HCT116 (cell line): ENCODE results near the gene GPALPP1. TPM values are rescaled to one million over a fixed set of nuclear protein-coding genes. Genes with fewer than 3 reads are reported as not detected.

ENCODE experiments used
- ATAC-seq: fragments of 200-7000 bp; cut with Tn5 transposase; 2 replicates; pipeline ENCODE4 v1.9.1; 2020; ENCODE audit warnings: mild to moderate bottlenecking, moderate library complexity
- BruUV-seq: library from RNA; stranded (reverse); fragments of 400-500 nt; replicated peaks from 2 replicates; lab custom pipeline; 2021; lab: Mats Ljungman, UMichigan
- CTCF ChIA-PET: fragments of 300-600 bp; sonication (Branson Sonifier 250); formaldehyde crosslinking; loops from one replicate; lab custom pipeline; 2021; ENCODE audit warnings: antibody characterized with exemption; lab: Charles Lee
- POLR2A ChIA-PET: fragments of 300-600, 350-600 bp; sonication (Branson Sonifier 250); formaldehyde crosslinking; loops from one replicate; lab custom pipeline; 2021; ENCODE audit warnings: antibody characterized with exemption; lab: Charles Lee
- RAD21 ChIA-PET, 2 experiments: fragments of 300-600 bp; sonication (Branson Sonifier 250); formaldehyde crosslinking; loops; one replicate each; lab custom pipeline; 2023; ENCODE audit warnings: low total read pairs in 2 of 2; ENCODE audit not compliant: uncharacterized antibody in 2 of 2, unreplicated experiment in 2 of 2, low non-redundant PET in 1 of 2; lab: Charles Lee
- DNase-seq: peaks from one replicate; pipeline ENCODE4 v3.0.0-alpha.2; 2010; ENCODE audit warnings: low read depth, low spot score
- H2AFZ ChIP-seq: fragments of 200-600 bp; shearing (Covaris generic), sonication (generic); 2 replicates; pipeline ENCODE4 v1.6.1; 2017; ENCODE audit warnings: low read depth, mixed run types, mixed read lengths, antibody characterized with exemption, low read length; ENCODE audit not compliant: poor library complexity, severe bottlenecking
- H3K27ac ChIP-seq: 2 replicates; pipeline ENCODE4 v1.5.1; 2012; ENCODE audit warnings: low read depth, low read length
- H3K27me3 ChIP-seq: fragments of 200-600 bp; sonication (generic); 2 replicates; pipeline ENCODE4 v1.6.1; 2016; ENCODE audit warnings: mixed run types, low read length, mixed read lengths; ENCODE audit not compliant: insufficient read depth
- H3K36me3 ChIP-seq, 2 experiments: fragments of 200-500 bp in 1 of 2; fragments of 200-600 bp in 1 of 2; sonication (Bioruptor generic) in 1 of 2; sonication (generic) in 1 of 2; 2 replicates each; pipeline versions ENCODE4 v1.5.1 to v1.6.1; 2014 to 2016; ENCODE audit warnings: low read length in 2 of 2, inconsistent platforms in 1 of 2, mixed read lengths in 1 of 2, mixed run types in 1 of 2; ENCODE audit not compliant: insufficient read depth in 2 of 2, control insufficient read depth in 1 of 2
- H3K4me1 ChIP-seq, 2 experiments: fragments of 200-600 bp in 1 of 2; sonication (generic) in 1 of 2; 2 replicates each; pipeline versions ENCODE4 v1.5.1 to v1.6.1; 2012 to 2017; ENCODE audit warnings: low read length in 2 of 2, inconsistent platforms in 1 of 2, mild to moderate bottlenecking in 1 of 2, mixed read lengths in 1 of 2, mixed run types in 1 of 2, moderate library complexity in 1 of 2; ENCODE audit not compliant: insufficient read depth in 2 of 2, control insufficient read depth in 1 of 2
- H3K4me2 ChIP-seq: fragments of 200-600 bp; sonication (generic); 2 replicates; pipeline ENCODE4 v1.6.1; 2017; ENCODE audit warnings: mixed run types, low read length, mixed read lengths
- H3K4me3 ChIP-seq, 2 experiments: fragments of 200-600 bp in 1 of 2; sonication (generic) in 1 of 2; replicated peaks in 1 of 2; 2 replicates each; pipeline ENCODE4 v1.5.1; 2011 to 2016; ENCODE audit warnings: low read length in 2 of 2, control low read depth in 1 of 2, low read depth in 1 of 2, mild to moderate bottlenecking in 1 of 2, mixed read lengths in 1 of 2, mixed run types in 1 of 2
- H3K79me2 ChIP-seq: fragments of 200-600 bp; sonication (generic); 2 replicates; pipeline ENCODE4 v1.6.1; 2017; ENCODE audit warnings: mild to moderate bottlenecking, mixed run types, low read length, moderate library complexity, mixed read lengths; ENCODE audit not compliant: insufficient read depth
- H3K9ac ChIP-seq: fragments of 200-600 bp; sonication (generic); 2 replicates; pipeline ENCODE4 v1.6.1; 2016; ENCODE audit warnings: low read length, mixed read lengths
- H3K9me2 ChIP-seq: fragments of 200-600 bp; sonication (generic), shearing (Covaris generic); 2 replicates; pipeline ENCODE4 v1.6.1; 2017; ENCODE audit warnings: mixed run types, mild to moderate bottlenecking, moderate library complexity; ENCODE audit not compliant: insufficient read depth
- H3K9me3 ChIP-seq, 2 experiments: fragments of 200-500 bp in 1 of 2; fragments of 200-600 bp in 1 of 2; sonication (Bioruptor generic) in 1 of 2; sonication (generic) in 1 of 2; 2 replicates each; pipeline ENCODE4 v1.6.1; 2014 to 2017; ENCODE audit warnings: low read length in 2 of 2, mixed read lengths in 2 of 2, inconsistent platforms in 1 of 2, low read depth in 1 of 2, mild to moderate bottlenecking in 1 of 2, mixed run types in 1 of 2, moderate library complexity in 1 of 2; ENCODE audit not compliant: control insufficient read depth in 1 of 2, insufficient read depth in 1 of 2
- H4K20me1 ChIP-seq: fragments of 200-600 bp; sonication (generic), shearing (Covaris generic); 2 replicates; pipeline ENCODE4 v1.6.1; 2017; ENCODE audit warnings: mixed run types, mild to moderate bottlenecking, moderate library complexity; ENCODE audit not compliant: insufficient read depth
- ELF1 ChIP-seq: IDR thresholded peaks from 2 replicates; pipeline ENCODE4 v1.6.1; 2012; ENCODE audit warnings: low read depth, borderline replicate concordance
- POLR2A ChIP-seq: IDR thresholded peaks from 2 replicates; pipeline ENCODE4 v1.7.0; 2011; ENCODE audit warnings: borderline replicate concordance; ENCODE audit not compliant: insufficient read depth, insufficient read length; ENCODE audit errors: extremely low read depth
- POLR2AphosphoS5 ChIP-seq: IDR thresholded peaks from 2 replicates; pipeline ENCODE4 v1.6.1; 2011; ENCODE audit warnings: mild to moderate bottlenecking, low read depth, low read length, moderate library complexity
- SRF ChIP-seq: IDR thresholded peaks from 2 replicates; pipeline ENCODE4 v1.6.1; 2012; ENCODE audit warnings: low read depth
- YY1 ChIP-seq: IDR thresholded peaks from 2 replicates; pipeline ENCODE4 v1.6.1; 2011; ENCODE audit warnings: low read length, low read depth, moderate library complexity, mild to moderate bottlenecking; ENCODE audit not compliant: insufficient replicate concordance; ENCODE audit errors: extremely low read depth
- intact Hi-C: fragments of 100-400 bp; cut with micrococcal nuclease; formaldehyde crosslinking; loops from 2 replicates; pipeline ENCODE4 v1.10.0; 2022
- total RNA-seq: library from RNA; stranded (reverse); gene quantifications from one replicate; pipeline ENCODE4 v1.2.1, GENCODE V29; 2021; ENCODE audit not compliant: unreplicated experiment
- TF ChIP-seq, protein P1 (sequence below), 3 experiments: fragments of 200-600 bp in 1 of 3; sonication (generic) in 1 of 3; IDR thresholded peaks in 2 of 3; conservative IDR thresholded peaks in 1 of 3; 2 replicates each; pipeline ENCODE4 v1.5.1; 2012 to 2017; ENCODE audit warnings: low read depth in 2 of 3, low read length in 2 of 3, antibody characterized with exemption in 1 of 3, borderline replicate concordance in 1 of 3, control low read depth in 1 of 3, mild to moderate bottlenecking in 1 of 3, mixed read lengths in 1 of 3, mixed run types in 1 of 3, moderate library complexity in 1 of 3; ENCODE audit not compliant: insufficient read depth in 1 of 3
- TF ChIP-seq, protein P2 (sequence below): IDR thresholded peaks from 2 replicates; pipeline ENCODE4 v1.6.1; 2012

GPALPP1 gene
- total RNA-seq, 1 experiment from 2014 or later, result 21.3 TPM

DNA sequence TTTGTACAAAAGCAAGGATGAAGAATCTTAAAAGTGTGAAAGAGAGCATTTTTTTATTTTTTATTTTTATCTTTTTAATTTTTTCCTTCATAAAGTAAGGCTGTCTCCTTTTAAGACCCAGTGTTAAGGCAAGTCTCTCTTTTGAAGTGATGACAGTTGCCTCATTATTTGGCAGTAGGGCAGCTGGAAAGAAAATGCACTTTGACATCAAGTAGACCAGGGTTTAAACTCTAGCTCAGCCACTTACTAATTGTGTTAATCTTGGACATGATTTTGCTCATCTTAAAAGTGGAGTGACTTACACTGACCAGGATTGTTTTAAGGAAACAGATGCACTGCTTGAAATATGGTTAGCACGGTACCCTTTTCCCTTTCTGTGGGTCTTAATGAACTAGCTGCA is 18.5 kb downstream of the GPALPP1 start:
- ChIA-PET RAD21 (no interaction called here), POLR2A (no interaction called here), CTCF (interaction anchor here (0.6 kb wide), 1 partner anchor 363 kb away, joined by 3 read pairs; no protein-coding TSS in a partner anchor)
- DNase-seq (no peak), ATAC-seq (no peak)
- TF ChIP-seq POLR2A, result no peak
- no peaks in the 10 kb centered on the region for H3K27me3 ChIP-seq
- H3K4me3 ChIP-seq, result no peak overlapping the region
- BruUV-seq, result no TSS peak
- no peaks in the 10 kb centered on the region for H3K79me2 ChIP-seq
- H4K20me1 ChIP-seq, result no peaks in the 10 kb centered on the region
- H3K27ac ChIP-seq, result no peak overlapping the region
- intact Hi-C loops, result no loop called here
- H2AFZ ChIP-seq, result no peak overlapping the region
- no peak overlapping the region for H3K4me2 ChIP-seq
- no peak overlapping the region for H3K9ac ChIP-seq
- no peaks in the 10 kb centered on the region for H3K4me1 ChIP-seq
- no peaks in the 10 kb centered on the region for H3K9me3 ChIP-seq
- no peaks in the 10 kb centered on the region for H3K9me2 ChIP-seq
- peaks cover 7 to 10% of the 10 kb centered on the region in 2 experiments; a peak in 2 of 4 replicates for H3K36me3 ChIP-seq

DNA sequence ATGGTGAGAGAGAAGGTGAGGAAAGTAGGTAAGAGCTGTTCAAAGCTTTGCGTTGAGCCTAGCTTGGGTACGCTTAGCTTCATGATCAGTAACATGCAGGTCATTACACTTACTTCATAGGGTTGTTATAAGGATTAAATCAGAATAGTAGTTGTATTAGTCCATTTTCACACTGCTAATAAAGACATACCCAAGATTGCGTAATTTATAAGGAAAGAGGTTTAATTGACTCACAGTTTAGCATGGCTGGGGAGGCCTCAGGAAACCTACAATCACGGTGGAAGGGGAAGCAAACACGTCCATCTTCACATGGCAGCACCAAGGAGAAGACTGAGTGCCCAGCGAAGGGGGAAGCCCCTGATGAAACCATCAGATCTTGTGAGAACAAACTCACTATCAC is 21.9 kb downstream of the GPALPP1 start:
- ChIA-PET RAD21 (no interaction called here), POLR2A (no interaction called here)
- H3K79me2 ChIP-seq, result no peaks in the 10 kb centered on the region
- H3K9me3 ChIP-seq, result no peaks in the 10 kb centered on the region
- no peak overlapping the region for H3K9ac ChIP-seq
- intact Hi-C loops, result no loop called here
- ATAC-seq, result no peak
- no peak overlapping the region for H3K27ac ChIP-seq
- no peak overlapping the region for H2AFZ ChIP-seq
- DNase-seq, result no peak
- no TSS peak for BruUV-seq
- no peak overlapping the region for H3K4me3 ChIP-seq
- no peak overlapping the region for H3K4me2 ChIP-seq
- TF ChIP-seq, protein P1, sequence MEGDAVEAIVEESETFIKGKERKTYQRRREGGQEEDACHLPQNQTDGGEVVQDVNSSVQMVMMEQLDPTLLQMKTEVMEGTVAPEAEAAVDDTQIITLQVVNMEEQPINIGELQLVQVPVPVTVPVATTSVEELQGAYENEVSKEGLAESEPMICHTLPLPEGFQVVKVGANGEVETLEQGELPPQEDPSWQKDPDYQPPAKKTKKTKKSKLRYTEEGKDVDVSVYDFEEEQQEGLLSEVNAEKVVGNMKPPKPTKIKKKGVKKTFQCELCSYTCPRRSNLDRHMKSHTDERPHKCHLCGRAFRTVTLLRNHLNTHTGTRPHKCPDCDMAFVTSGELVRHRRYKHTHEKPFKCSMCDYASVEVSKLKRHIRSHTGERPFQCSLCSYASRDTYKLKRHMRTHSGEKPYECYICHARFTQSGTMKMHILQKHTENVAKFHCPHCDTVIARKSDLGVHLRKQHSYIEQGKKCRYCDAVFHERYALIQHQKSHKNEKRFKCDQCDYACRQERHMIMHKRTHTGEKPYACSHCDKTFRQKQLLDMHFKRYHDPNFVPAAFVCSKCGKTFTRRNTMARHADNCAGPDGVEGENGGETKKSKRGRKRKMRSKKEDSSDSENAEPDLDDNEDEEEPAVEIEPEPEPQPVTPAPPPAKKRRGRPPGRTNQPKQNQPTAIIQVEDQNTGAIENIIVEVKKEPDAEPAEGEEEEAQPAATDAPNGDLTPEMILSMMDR (IDR thresholded peaks at IDR 0.05 in 2 of 3, conservative IDR thresholded peaks at IDR 0.05 in 1 of 3; ENCODE audit: borderline replicate concordance in 1 of 3, insufficient read depth in 1 of 3, low read depth in 2 of 3, low read length in 2 of 3), result no peak
- TF ChIP-seq YY1 (no peak), SRF (no peak), POLR2AphosphoS5 (no peak), ELF1 (no peak)
- TF ChIP-seq, protein P2, sequence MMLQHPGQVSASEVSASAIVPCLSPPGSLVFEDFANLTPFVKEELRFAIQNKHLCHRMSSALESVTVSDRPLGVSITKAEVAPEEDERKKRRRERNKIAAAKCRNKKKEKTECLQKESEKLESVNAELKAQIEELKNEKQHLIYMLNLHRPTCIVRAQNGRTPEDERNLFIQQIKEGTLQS, result no peak
- TF ChIP-seq, all 23 proteins: peak for 0
- no peaks in the 10 kb centered on the region for H3K4me1 ChIP-seq
- H4K20me1 ChIP-seq, result no peaks in the 10 kb centered on the region
- CTCF ChIA-PET, result no interaction called here
- H3K27me3 ChIP-seq, result no peaks in the 10 kb centered on the region
- H3K9me2 ChIP-seq, result no peaks in the 10 kb centered on the region
- peaks cover 11 to 14% of the 10 kb centered on the region in 2 experiments; a peak in 2 of 4 replicates for H3K36me3 ChIP-seq
